ENCODE measurements around the gene COL19A1.

The COL19A1 gene

DNA sequence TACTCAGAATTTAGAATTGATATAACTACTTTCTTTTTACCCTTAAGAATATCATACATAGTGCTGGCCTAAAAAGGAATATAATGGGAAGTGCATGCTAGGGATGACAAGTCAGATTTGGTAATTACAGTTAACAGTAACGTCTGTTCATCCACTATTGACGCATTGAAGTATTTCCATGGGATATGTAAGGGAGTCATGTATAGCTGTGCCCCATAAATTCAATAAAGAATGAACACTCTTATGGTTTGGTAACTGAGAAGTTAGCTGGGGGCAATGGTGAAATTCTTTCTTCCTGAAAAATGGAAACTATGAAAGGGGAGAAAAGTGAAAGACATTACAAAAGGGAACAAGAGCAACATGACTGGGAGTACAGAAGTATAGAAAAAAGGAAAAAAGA is 2.6 kb upstream of the COL19A1 start:
- Histone ChIP-seq H3K4me1 (ENCODE audit: control insufficient read depth, insufficient read depth, low read length, poor library complexity, severe bottlenecking) (peaks cover 11% of the 10 kb centered on the region), H3K27ac (ENCODE audit: insufficient read depth, low read length, poor library complexity, severe bottlenecking) (no peak overlapping the region), H3K36me3 (ENCODE audit: control insufficient read depth, insufficient read depth, low read length) (no peaks in the 10 kb centered on the region), H3K4me3 (ENCODE audit: insufficient read depth, low read depth, low read length, poor library complexity, severe bottlenecking) (no peak overlapping the region), H3K9me3 (ENCODE audit: control insufficient read depth, low read length) (no peaks in the 10 kb centered on the region), H3K27me3 (replicated peaks; ENCODE audit: control insufficient read depth, insufficient read depth, low read length, poor library complexity, severe bottlenecking) (no peaks in the 10 kb centered on the region)
- no peak for DNase-seq

DNA sequence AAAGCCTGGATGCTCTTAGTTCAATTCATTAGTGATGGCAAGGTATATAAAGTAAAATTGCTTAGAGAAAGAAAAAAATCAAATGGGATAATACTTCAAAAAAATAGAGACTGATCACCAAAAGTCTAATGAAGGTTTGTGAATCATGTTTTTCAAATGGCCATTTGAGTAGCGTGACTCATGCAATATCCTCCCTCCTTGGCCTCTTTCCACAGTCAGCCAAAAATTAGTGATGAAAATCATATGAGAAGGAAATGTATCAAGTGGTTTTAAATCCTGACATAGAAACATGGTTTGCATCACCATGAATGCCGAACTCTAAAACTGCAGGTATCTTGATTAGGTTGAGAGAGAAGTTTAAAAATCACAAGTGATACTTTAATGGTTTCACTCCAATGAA is 1.2 kb upstream of the COL19A1 start:
- no peaks in the 10 kb centered on the region for H3K27me3 ChIP-seq (replicated peaks; ENCODE audit: control insufficient read depth, insufficient read depth, low read length, poor library complexity, severe bottlenecking)
- no peaks in the 10 kb centered on the region for H3K36me3 ChIP-seq (ENCODE audit: control insufficient read depth, insufficient read depth, low read length)
- H3K4me3 ChIP-seq (ENCODE audit: insufficient read depth, low read depth, low read length, poor library complexity, severe bottlenecking) = no peak overlapping the region
- DNase-seq = no peak
- no peaks in the 10 kb centered on the region for H3K9me3 ChIP-seq (ENCODE audit: control insufficient read depth, low read length)
- no peak overlapping the region for H3K27ac ChIP-seq (ENCODE audit: insufficient read depth, low read length, poor library complexity, severe bottlenecking)
- peaks cover 11% of the 10 kb centered on the region for H3K4me1 ChIP-seq (ENCODE audit: control insufficient read depth, insufficient read depth, low read length, poor library complexity, severe bottlenecking)

DNA sequence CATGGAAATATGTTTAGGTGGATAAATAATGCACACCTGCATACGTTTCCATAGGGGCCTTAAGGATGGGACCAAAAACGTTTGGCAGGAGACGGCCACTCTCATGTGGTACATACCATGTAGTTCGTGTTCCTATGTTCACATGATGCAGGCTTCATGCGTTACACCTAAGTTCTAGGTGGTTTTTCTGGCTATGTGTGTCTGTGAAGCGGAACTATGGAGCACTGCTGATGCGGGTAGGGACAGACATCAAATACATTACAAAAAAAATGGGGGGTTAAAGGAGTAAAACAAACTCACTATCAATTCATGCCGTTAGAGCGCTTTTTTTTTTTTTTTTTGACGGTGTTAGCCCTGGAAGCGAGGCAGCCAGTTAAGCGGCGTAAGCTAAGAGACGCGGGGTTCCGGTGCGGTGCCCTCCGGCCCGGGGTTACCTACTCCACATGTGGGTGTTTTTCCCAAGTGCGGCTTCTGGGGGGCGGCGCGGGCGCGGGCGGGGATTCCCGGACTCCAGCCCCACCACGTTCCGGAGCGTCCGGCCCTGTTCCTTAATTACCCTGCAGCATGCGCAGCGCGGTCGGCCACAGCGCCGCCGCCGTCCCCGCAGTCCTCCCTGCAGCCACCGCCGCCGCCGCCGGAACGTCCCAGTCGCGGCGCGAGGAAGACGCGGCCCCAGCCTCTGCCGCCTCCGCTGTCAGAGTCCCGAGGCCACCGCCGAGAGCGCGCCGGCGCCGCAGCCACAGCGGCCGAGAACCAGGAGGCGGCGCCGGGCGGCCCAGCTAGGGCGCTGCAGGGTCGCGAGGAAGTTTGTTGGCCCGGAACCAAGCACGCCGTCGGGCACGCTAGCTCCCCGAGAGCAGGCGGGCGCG is 648 bp downstream of the COL19A1 start:
- Histone ChIP-seq H3K4me3 (ENCODE audit: insufficient read depth, low read depth, low read length, poor library complexity, severe bottlenecking) (peak overlapping the region; percentile 63), H3K27ac (ENCODE audit: insufficient read depth, low read length, poor library complexity, severe bottlenecking) (peak overlapping the region; percentile 33), H3K9me3 (ENCODE audit: control insufficient read depth, low read length) (no peaks in the 10 kb centered on the region), H3K4me1 (ENCODE audit: control insufficient read depth, insufficient read depth, low read length, poor library complexity, severe bottlenecking) (peaks cover 11% of the 10 kb centered on the region), H3K36me3 (ENCODE audit: control insufficient read depth, insufficient read depth, low read length) (no peaks in the 10 kb centered on the region), H3K27me3 (replicated peaks; ENCODE audit: control insufficient read depth, insufficient read depth, low read length, poor library complexity, severe bottlenecking) (no peaks in the 10 kb centered on the region)
- peak; percentile 22 to 33 (median 28) for DNase-seq

DNA sequence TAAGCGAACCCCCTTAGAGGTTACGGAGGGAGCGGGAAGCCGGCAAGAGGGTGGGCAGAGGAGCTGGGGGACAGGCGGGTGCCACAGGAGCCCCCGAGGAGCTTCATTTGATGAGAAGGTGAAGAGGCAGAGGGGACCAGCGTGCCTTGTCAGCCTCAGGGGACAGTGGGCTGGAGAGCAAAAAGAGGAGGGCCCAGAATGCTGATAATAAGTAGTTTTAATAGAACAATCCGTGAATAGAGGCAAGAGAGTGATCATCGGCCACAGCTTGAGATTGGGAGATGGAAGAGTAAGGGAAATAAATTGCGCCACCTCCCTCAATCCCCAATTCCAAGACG is 1.3 kb downstream of the COL19A1 start:
- Histone ChIP-seq H3K36me3 (ENCODE audit: control insufficient read depth, insufficient read depth, low read length) (no peaks in the 10 kb centered on the region), H3K4me1 (ENCODE audit: control insufficient read depth, insufficient read depth, low read length, poor library complexity, severe bottlenecking) (peaks cover 11% of the 10 kb centered on the region), H3K4me3 (ENCODE audit: insufficient read depth, low read depth, low read length, poor library complexity, severe bottlenecking) (peak overlapping the region; percentile 63), H3K9me3 (ENCODE audit: control insufficient read depth, low read length) (no peaks in the 10 kb centered on the region), H3K27ac (ENCODE audit: insufficient read depth, low read length, poor library complexity, severe bottlenecking) (peak overlapping the region; percentile 33), H3K27me3 (replicated peaks; ENCODE audit: control insufficient read depth, insufficient read depth, low read length, poor library complexity, severe bottlenecking) (no peaks in the 10 kb centered on the region)
- DNase-seq = no peak

DNA sequence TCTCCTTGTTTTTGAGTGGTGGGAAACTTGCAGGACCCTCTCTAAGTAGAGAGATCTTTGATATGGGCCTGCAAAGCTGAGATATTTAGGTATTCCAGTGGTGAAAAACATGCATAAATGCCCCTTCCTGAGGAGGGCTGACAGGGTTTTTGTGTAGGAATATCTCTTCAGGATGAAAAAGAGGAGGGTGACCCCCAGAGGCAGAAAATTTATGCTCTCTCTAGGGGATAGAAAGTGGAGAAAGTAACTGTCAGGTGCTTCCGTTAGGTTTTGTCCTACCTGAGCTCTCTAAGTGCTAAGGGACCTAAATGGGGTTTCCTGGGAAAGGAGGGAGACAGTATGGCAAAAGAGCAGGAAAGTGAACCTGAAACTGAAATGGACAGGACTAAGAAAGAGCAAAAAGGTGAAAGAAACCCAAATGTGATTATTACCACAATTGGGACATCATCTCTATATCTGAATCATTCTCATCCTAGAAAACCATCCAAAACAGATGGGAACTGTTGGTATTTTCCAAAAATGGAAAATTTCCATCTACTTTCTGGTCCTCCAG is 2.0 kb downstream of the COL19A1 start:
- no peaks in the 10 kb centered on the region for H3K9me3 ChIP-seq (ENCODE audit: control insufficient read depth, low read length)
- H3K27me3 ChIP-seq (replicated peaks; ENCODE audit: control insufficient read depth, insufficient read depth, low read length, poor library complexity, severe bottlenecking) = no peaks in the 10 kb centered on the region
- DNase-seq = no peak
- H3K4me3 ChIP-seq (ENCODE audit: insufficient read depth, low read depth, low read length, poor library complexity, severe bottlenecking) = no peak overlapping the region
- no peaks in the 10 kb centered on the region for H3K36me3 ChIP-seq (ENCODE audit: control insufficient read depth, insufficient read depth, low read length)
- H3K4me1 ChIP-seq (ENCODE audit: control insufficient read depth, insufficient read depth, low read length, poor library complexity, severe bottlenecking) = peaks cover 11% of the 10 kb centered on the region
- H3K27ac ChIP-seq (ENCODE audit: insufficient read depth, low read length, poor library complexity, severe bottlenecking) = no peak overlapping the region

GRCh38 chr6:69868961-69869360 is 2.6 kb downstream of the COL19A1 start:
- H3K27ac ChIP-seq (ENCODE audit: insufficient read depth, low read length, poor library complexity, severe bottlenecking) = no peak overlapping the region
- no peaks in the 10 kb centered on the region for H3K9me3 ChIP-seq (ENCODE audit: control insufficient read depth, low read length)
- no peaks in the 10 kb centered on the region for H3K36me3 ChIP-seq (ENCODE audit: control insufficient read depth, insufficient read depth, low read length)
- peaks cover 11% of the 10 kb centered on the region for H3K4me1 ChIP-seq (ENCODE audit: control insufficient read depth, insufficient read depth, low read length, poor library complexity, severe bottlenecking)
- H3K4me3 ChIP-seq (ENCODE audit: insufficient read depth, low read depth, low read length, poor library complexity, severe bottlenecking) = no peak overlapping the region
- no peaks in the 10 kb centered on the region for H3K27me3 ChIP-seq (replicated peaks; ENCODE audit: control insufficient read depth, insufficient read depth, low read length, poor library complexity, severe bottlenecking)
- DNase-seq = no peak

DNA sequence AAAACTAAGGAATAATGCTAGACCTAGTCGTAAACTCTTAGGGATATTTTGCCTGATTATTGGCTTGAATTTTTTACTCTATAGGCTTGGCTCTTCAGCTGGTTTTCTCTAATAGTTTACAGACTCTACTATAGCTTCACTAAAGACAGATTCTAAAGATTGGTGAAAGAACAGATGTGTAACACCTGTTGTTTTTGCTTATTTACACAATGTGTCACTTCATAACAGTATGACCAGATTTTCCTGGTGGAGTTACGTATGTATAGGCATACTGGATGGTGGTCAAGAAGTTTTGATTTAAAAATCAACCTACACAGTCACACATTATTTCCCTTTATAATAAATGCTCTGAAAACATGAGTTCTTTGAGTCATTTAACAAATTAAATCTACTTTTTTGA is 4.8 kb downstream of the COL19A1 start:
- Histone ChIP-seq H3K27ac (ENCODE audit: insufficient read depth, low read length, poor library complexity, severe bottlenecking) (no peak overlapping the region), H3K4me1 (ENCODE audit: control insufficient read depth, insufficient read depth, low read length, poor library complexity, severe bottlenecking) (peaks cover 11% of the 10 kb centered on the region), H3K27me3 (replicated peaks; ENCODE audit: control insufficient read depth, insufficient read depth, low read length, poor library complexity, severe bottlenecking) (no peaks in the 10 kb centered on the region)

DNA sequence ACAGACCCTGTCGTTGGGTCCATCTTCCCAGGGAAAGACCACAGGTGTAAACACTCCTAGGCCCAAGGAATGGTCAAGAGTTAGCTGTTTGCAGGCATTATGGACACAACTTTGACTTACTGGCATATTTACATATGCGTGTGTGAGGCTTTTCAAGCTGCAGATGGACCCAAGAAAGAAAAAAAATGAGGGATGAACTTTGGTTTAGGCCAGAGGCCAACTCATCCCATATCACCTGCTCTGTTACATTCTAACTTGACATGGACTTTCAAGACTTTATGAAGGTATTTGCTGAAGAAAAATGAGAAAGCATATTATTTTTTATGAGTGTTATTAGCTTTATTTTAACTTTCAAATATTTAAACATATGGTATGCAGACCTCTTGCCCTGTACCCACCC is 6.9 kb downstream of the COL19A1 start:
- Histone ChIP-seq H3K4me1 (ENCODE audit: control insufficient read depth, insufficient read depth, low read length, poor library complexity, severe bottlenecking) (peaks cover 2% of the 10 kb centered on the region), H3K27ac (ENCODE audit: insufficient read depth, low read length, poor library complexity, severe bottlenecking) (no peak overlapping the region), H3K27me3 (replicated peaks; ENCODE audit: control insufficient read depth, insufficient read depth, low read length, poor library complexity, severe bottlenecking) (no peaks in the 10 kb centered on the region)

More for the DNA sequence above, 4.8 kb downstream of the COL19A1 start:
- Histone ChIP-seq H3K36me3 (ENCODE audit: control insufficient read depth, insufficient read depth, low read length) (no peaks in the 10 kb centered on the region), H3K9me3 (ENCODE audit: control insufficient read depth, low read length) (no peaks in the 10 kb centered on the region), H3K4me3 (ENCODE audit: insufficient read depth, low read depth, low read length, poor library complexity, severe bottlenecking) (no peak overlapping the region)
- no peak for DNase-seq

GRCh38 chr6:69875715-69876114 is 9.4 kb downstream of the COL19A1 start:
- no peaks in the 10 kb centered on the region for H3K9me3 ChIP-seq (ENCODE audit: control insufficient read depth, low read length)
- no peak overlapping the region for H3K4me3 ChIP-seq (ENCODE audit: insufficient read depth, low read depth, low read length, poor library complexity, severe bottlenecking)
- no peak overlapping the region for H3K27ac ChIP-seq (ENCODE audit: insufficient read depth, low read length, poor library complexity, severe bottlenecking)
- DNase-seq = no peak
- H3K4me1 ChIP-seq (ENCODE audit: control insufficient read depth, insufficient read depth, low read length, poor library complexity, severe bottlenecking) = no peaks in the 10 kb centered on the region
- no peaks in the 10 kb centered on the region for H3K36me3 ChIP-seq (ENCODE audit: control insufficient read depth, insufficient read depth, low read length)
- no peaks in the 10 kb centered on the region for H3K27me3 ChIP-seq (replicated peaks; ENCODE audit: control insufficient read depth, insufficient read depth, low read length, poor library complexity, severe bottlenecking)

More for the DNA sequence above, 6.9 kb downstream of the COL19A1 start:
- H3K36me3 ChIP-seq (ENCODE audit: control insufficient read depth, insufficient read depth, low read length) = no peaks in the 10 kb centered on the region
- no peak for DNase-seq
- H3K4me3 ChIP-seq (ENCODE audit: insufficient read depth, low read depth, low read length, poor library complexity, severe bottlenecking) = no peak overlapping the region
- H3K9me3 ChIP-seq (ENCODE audit: control insufficient read depth, low read length) = no peaks in the 10 kb centered on the region

DNA sequence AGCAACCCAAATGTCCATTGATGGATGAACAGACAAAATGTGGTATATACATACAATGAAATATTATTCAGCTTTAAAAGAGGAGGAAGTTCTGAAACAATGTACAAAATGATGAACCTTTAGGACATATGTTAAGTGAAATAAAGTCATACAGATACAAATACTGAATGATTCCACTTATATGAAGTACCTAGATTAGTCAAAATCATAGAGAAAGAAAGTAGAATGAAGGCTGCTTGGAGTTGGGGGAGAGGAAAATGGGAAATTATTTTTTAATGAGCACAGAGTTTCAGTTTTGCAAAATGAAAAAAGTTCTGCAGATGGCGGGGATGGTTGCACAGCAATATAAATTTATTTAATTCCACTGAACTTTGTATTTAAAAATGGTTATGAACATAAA is 12.4 kb downstream of the COL19A1 start:
- H3K9me3 ChIP-seq (ENCODE audit: control insufficient read depth, low read length) = no peaks in the 10 kb centered on the region
- no peak overlapping the region for H3K4me3 ChIP-seq (ENCODE audit: insufficient read depth, low read depth, low read length, poor library complexity, severe bottlenecking)
- H3K27me3 ChIP-seq (replicated peaks; ENCODE audit: control insufficient read depth, insufficient read depth, low read length, poor library complexity, severe bottlenecking) = peaks cover 6% of the 10 kb centered on the region
- H3K4me1 ChIP-seq (ENCODE audit: control insufficient read depth, insufficient read depth, low read length, poor library complexity, severe bottlenecking) = no peaks in the 10 kb centered on the region
- H3K27ac ChIP-seq (ENCODE audit: insufficient read depth, low read length, poor library complexity, severe bottlenecking) = no peak overlapping the region
- no peak for DNase-seq
- H3K36me3 ChIP-seq (ENCODE audit: control insufficient read depth, insufficient read depth, low read length) = no peaks in the 10 kb centered on the region
